Heart left ventricle (tissue), 16 donors: ENCODE data around the gene ATXN7L1. TPM values are rescaled to one million over a fixed set of nuclear protein-coding genes. Genes with fewer than 3 reads are reported as not detected.

Source experiments
- ATAC-seq, 4 donors: fragments of 200-7000 bp; cut with Tn5 transposase; one replicate each; pipeline ENCODE4 v1.9.1; 2020 to 2022; ENCODE audit warnings: moderate library complexity in 4 of 4, mild to moderate bottlenecking in 3 of 4, moderate number of reproducible peaks in 1 of 4
- DNase-seq, 5 donors: peaks; one replicate each; pipeline ENCODE4 v3.0.0-alpha.2; 2020
- H3K27ac ChIP-seq, 12 donors: fragments of 200-600 bp; sonication (generic) in 4 of 12; one replicate each; pipeline versions ENCODE4 v1.5.0 to v1.8.0; 2016 to 2022; ENCODE audit warnings: mild to moderate bottlenecking in 2 of 12
- H3K27me3 ChIP-seq, 9 donors: fragments of 200-600 bp; sonication (generic) in 2 of 9; one replicate each; pipeline versions ENCODE4 v1.5.1 to v1.8.0; 2016 to 2022; ENCODE audit warnings: mild to moderate bottlenecking in 3 of 9
- H3K36me3 ChIP-seq, 9 donors: fragments of 200-600 bp; sonication (generic) in 2 of 9; one replicate each; pipeline versions ENCODE4 v1.5.0 to v1.8.0; 2018 to 2022; ENCODE audit warnings: mild to moderate bottlenecking in 2 of 9
- H3K4me1 ChIP-seq, 12 donors: fragments of 200-600 bp; sonication (generic) in 4 of 12; one replicate each; pipeline versions ENCODE4 v1.5.0 to v1.8.0; 2016 to 2022; ENCODE audit warnings: mild to moderate bottlenecking in 3 of 12
- H3K4me3 ChIP-seq, 12 donors: fragments of 200-600 bp; sonication (generic) in 4 of 12; one replicate each; pipeline versions ENCODE4 v1.5.0 to v1.8.0; 2017 to 2022; ENCODE audit warnings: mild to moderate bottlenecking in 9 of 12, moderate library complexity in 4 of 12
- H3K9me3 ChIP-seq, 12 donors: fragments of 200-600 bp; sonication (generic) in 4 of 12; one replicate each; pipeline versions ENCODE4 v1.5.0 to v1.8.0; 2016 to 2022; ENCODE audit warnings: mild to moderate bottlenecking in 1 of 12
- POLR2A ChIP-seq, 2 donors: fragments of 450-650 bp; IDR thresholded peaks; one replicate each; pipeline ENCODE4 v1.6.1; 2017; ENCODE audit warnings: antibody characterized with exemption in 2 of 2, mild to moderate bottlenecking in 2 of 2, moderate library complexity in 2 of 2
- WGBS, 4 donors: extraction: QIAGEN DNeasy Blood & Tissue Kit in 2 of 4; methylation state at CpG; one replicate each; pipeline versions ENCODE4 v1.1.5 to v1.1.7; 2013 to 2018; 5-methylcytosine and 5-hydroxymethylcytosine counted together
- intact Hi-C, 10 donors: fragments of 100-400 bp; cut with DNase I; formaldehyde crosslinking; loops; one replicate each; pipeline versions ENCODE4 v1.11.1 to v1.14.2; 2022
- polyA plus RNA-seq, 2 donors: library from polyadenylated mRNA; stranded (reverse); fragments of 200-250 nt; gene quantifications; one replicate each; pipeline ENCODE4 v1.2.3, GENCODE V29; 2013
- total RNA-seq, 9 donors: library from RNA; depleted of rRNA in 2 of 9; stranded (reverse); fragments of >200 nt in 2 of 9; fragmentation: NEBNext Ultra II Directional in 3 of 9; extraction: Animal tissue kit (Norgen Biotek cat#: 25700) in 3 of 9; gene quantifications; one replicate each; pipeline versions ENCODE4 v1.1.0 to v1.2.4, GENCODE V29; 2016 to 2023
- TF ChIP-seq, protein P1 (sequence below), 12 donors: fragments of 200-600 bp; sonication (generic) in 4 of 12; IDR thresholded peaks; one replicate each; pipeline versions ENCODE4 v1.5.0 to v1.8.0; 2018 to 2022; ENCODE audit warnings: antibody characterized with exemption in 12 of 12, mild to moderate bottlenecking in 5 of 12
- donor health status: ischemic (EF 13 %, LVEDD 7.1; RV severe dilation, severe dysfunction).
- donor health status: healthy with polysubstance abuse.
- donor health status: DM: no; HTN: yes; CAD: no.
- donor health status: DM: no; HTN: no; CAD: no.
- donor health status: ischemic (EF 25% LVEDD 6.9; RV normal size, moderate dysfunction).
- donor health status: ischemic (EF 25% LVEDD 5.7; RV mildly dilated, moderate dysfunction).
- donor health status: healthy.
- donor health status: DM: yes; HTN: yes; CAD: no.
- donor health status: ischemic (EF 35%, LVEDD 5.7; RV mildly dilated, moderate dysfunction).
- donor health status: nonischemic (EF 11% LVEDD 7.7; RV severe dilation, severe dysfunction).
- donor health status: DM: yes; HTN: yes; CAD: no.
- donor health status: PGD.
- donor health status: ischemic (EF 29% LVEDD 5.4; RV normal size, mild dysfunction).
- donor health status: nonischemic (EF 23%, LVEDD 6.1; RV moderate dilation, normal function).

Gene ATXN7L1
- total and polyA plus RNA-seq, 11 donors: 2.0 to 10.6 (median 3.6) TPM

DNA sequence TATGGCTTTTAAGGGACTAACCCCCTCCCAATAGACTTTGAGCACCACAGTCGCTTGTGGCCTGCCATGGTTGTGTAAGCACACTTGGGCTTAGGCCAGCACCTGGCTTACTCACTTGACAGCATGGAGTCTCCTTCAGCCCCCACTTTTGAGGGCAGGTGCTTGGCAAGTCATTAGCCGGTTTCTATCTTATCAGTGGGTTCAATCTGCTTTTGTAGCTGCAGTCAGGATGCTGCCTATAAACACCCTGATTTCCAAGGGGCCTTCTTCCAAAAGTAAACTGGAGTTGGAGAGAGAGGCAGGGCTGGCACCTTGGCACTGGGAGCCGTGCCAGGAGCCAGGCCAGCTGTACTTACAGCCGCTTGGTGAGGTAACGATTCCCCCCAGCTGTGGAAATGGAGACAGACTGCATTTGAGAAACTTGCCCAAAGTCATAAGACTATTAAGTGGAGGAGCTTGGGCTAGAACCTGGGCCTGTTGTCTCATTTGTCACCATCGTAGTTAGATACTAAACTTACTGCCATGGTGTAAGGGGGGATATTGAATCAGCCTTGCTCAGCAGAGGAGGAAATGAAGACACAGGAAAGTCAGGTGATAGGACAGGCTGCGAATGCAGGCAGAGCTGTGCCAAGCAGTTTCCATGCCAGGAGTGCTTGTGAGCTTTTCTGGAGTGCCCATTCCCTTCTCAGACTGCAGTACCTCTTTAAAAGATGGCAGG is 202.9 kb downstream of the ATXN7L1 start:
- H3K9me3 ChIP-seq: no peaks in the 10 kb centered on the region
- intact Hi-C loops: no loop called here
- DNase-seq: peak in 2 of 5 donors; percentile 42 to 65
- H3K36me3 ChIP-seq: no peaks in the 10 kb centered on the region
- no peak for TF ChIP-seq POLR2A (IDR thresholded peaks at IDR 0.05)
- TF ChIP-seq, protein P1, sequence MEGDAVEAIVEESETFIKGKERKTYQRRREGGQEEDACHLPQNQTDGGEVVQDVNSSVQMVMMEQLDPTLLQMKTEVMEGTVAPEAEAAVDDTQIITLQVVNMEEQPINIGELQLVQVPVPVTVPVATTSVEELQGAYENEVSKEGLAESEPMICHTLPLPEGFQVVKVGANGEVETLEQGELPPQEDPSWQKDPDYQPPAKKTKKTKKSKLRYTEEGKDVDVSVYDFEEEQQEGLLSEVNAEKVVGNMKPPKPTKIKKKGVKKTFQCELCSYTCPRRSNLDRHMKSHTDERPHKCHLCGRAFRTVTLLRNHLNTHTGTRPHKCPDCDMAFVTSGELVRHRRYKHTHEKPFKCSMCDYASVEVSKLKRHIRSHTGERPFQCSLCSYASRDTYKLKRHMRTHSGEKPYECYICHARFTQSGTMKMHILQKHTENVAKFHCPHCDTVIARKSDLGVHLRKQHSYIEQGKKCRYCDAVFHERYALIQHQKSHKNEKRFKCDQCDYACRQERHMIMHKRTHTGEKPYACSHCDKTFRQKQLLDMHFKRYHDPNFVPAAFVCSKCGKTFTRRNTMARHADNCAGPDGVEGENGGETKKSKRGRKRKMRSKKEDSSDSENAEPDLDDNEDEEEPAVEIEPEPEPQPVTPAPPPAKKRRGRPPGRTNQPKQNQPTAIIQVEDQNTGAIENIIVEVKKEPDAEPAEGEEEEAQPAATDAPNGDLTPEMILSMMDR (IDR thresholded peaks at IDR 0.05): no peak
- peak; percentile 54 to 59 (median 56) for ATAC-seq
- H3K4me1 ChIP-seq: peaks cover 0 to 54% (median 25%) of the 10 kb centered on the region in 12 donors
- H3K4me3 ChIP-seq: no peak overlapping the region
- peak overlapping the region in 2 of 12 donors; percentile 10 to 47 for H3K27ac ChIP-seq
- H3K27me3 ChIP-seq: no peaks in the 10 kb centered on the region
- WGBS, 4 donors: 38 to 51% (median 43%) methylated on average over 7 of the region's 7 CpGs

- no peak overlapping the region for H3K4me3 ChIP-seq
- no peak for DNase-seq
- H3K4me1 ChIP-seq: peaks cover 0 to 46% (median 21%) of the 10 kb centered on the region in 12 donors
- H3K27me3 ChIP-seq: no peaks in the 10 kb centered on the region
- ATAC-seq: no peak
- no peak for TF ChIP-seq POLR2A (IDR thresholded peaks at IDR 0.05)
- TF ChIP-seq, protein P1 (IDR thresholded peaks at IDR 0.05): no peak
- 81 to 93% (median 88%) methylated on average over 2 of the region's 2 CpGs for WGBS, 4 donors
- intact Hi-C loops: no loop called here
- no peaks in the 10 kb centered on the region for H3K9me3 ChIP-seq
- no peaks in the 10 kb centered on the region for H3K36me3 ChIP-seq
- H3K27ac ChIP-seq: peak overlapping the region in 1 of 12 donors; percentile 47
Observed at GRCh38 chr7:105672801-105673200, 203.6 kb downstream of the ATXN7L1 start.

GRCh38 chr7:105666324-105666723 is 210.1 kb downstream of the ATXN7L1 start:
- TF ChIP-seq, protein P1 (IDR thresholded peaks at IDR 0.05): no peak
- no peak for TF ChIP-seq POLR2A (IDR thresholded peaks at IDR 0.05)
- ATAC-seq: no peak
- no peaks in the 10 kb centered on the region for H3K4me1 ChIP-seq
- no peaks in the 10 kb centered on the region for H3K27me3 ChIP-seq
- no peak overlapping the region for H3K27ac ChIP-seq
- peaks cover 0 to 37% (median 19%) of the 10 kb centered on the region in 9 donors for H3K36me3 ChIP-seq
- H3K9me3 ChIP-seq: no peaks in the 10 kb centered on the region
- no peak for DNase-seq
- no peak overlapping the region for H3K4me3 ChIP-seq
- WGBS, 4 donors: 91 to 100% (median 96%) methylated on average over 1 of the region's 1 CpG
- intact Hi-C loops: loop anchor here in 1 of 10 donors (5.0 kb wide), 1 partner anchor 346 kb away; no protein-coding TSS in a partner anchor

- no peak for DNase-seq
- no peak overlapping the region for H3K4me3 ChIP-seq
- intact Hi-C loops: loop anchor here in 1 of 10 donors (5.0 kb wide), 1 partner anchor 347 kb away; no protein-coding TSS in a partner anchor
- H3K4me1 ChIP-seq: no peaks in the 10 kb centered on the region
- ATAC-seq: no peak
- H3K27ac ChIP-seq: no peak overlapping the region
- no peak for TF ChIP-seq POLR2A (IDR thresholded peaks at IDR 0.05)
- TF ChIP-seq, protein P1 (IDR thresholded peaks at IDR 0.05): no peak
- WGBS, 4 donors: 90 to 91% (median 91%) methylated on average over 5 to 7 of the region's 7 CpGs
- H3K9me3 ChIP-seq: no peaks in the 10 kb centered on the region
- H3K27me3 ChIP-seq: no peaks in the 10 kb centered on the region
- peaks cover 0 to 44% (median 19%) of the 10 kb centered on the region in 9 donors for H3K36me3 ChIP-seq
Observed at GRCh38 chr7:105665684-105666083, 210.7 kb downstream of the ATXN7L1 start.
